Upper lobe of left lung (tissue), 4 donors: ENCODE data around the gene RIPOR2.

Experiments
- EP300 ChIP-seq, 4 donors: sonication (generic); formaldehyde crosslinking; IDR thresholded peaks; one replicate each; pipeline ENCODE4 v1.5.1; 2017; ENCODE audit warnings: antibody characterized with exemption in 4 of 4, control low read depth in 2 of 4
- POLR2A ChIP-seq, 4 donors: fragments of 450-650 bp; IDR thresholded peaks; one replicate each; pipeline ENCODE4 v1.5.1; 2016 to 2017; ENCODE audit warnings: antibody characterized with exemption in 4 of 4, mild to moderate bottlenecking in 2 of 4
- POLR2AphosphoS5 ChIP-seq, 2 donors: sonication (generic); formaldehyde crosslinking; IDR thresholded peaks; one replicate each; pipeline ENCODE4 v1.5.1; 2017; ENCODE audit warnings: antibody characterized with exemption in 2 of 2
- TF ChIP-seq, protein P1 (sequence below), 6 experiments: fragments of 450-650 bp in 4 of 6; fragments of 200-600 bp in 2 of 6; sonication (generic) in 2 of 6; IDR thresholded peaks; one replicate each; pipeline ENCODE4 v1.5.1; 2016 to 2019; ENCODE audit warnings: antibody characterized with exemption in 6 of 6

DNA sequence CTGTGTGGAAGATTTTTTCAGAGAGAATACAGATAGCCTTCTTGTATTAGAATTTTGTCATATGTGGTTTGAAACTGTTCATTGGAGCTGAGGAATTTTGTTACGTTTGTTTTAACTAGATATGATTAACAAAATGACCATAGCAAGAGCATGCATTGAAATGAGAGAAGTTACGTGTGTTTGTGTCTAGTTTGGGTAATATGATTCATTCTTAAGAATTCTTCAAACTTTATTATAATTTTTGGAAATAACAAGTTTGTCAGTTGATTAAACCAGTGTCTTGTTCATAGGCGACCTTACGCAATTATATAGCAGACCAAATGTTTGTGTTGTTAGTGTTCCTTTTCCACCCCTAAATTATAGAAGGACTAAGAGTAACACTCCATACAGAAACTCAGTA lies 155.6 kb downstream of the RIPOR2 start:
- TF ChIP-seq, protein P1, sequence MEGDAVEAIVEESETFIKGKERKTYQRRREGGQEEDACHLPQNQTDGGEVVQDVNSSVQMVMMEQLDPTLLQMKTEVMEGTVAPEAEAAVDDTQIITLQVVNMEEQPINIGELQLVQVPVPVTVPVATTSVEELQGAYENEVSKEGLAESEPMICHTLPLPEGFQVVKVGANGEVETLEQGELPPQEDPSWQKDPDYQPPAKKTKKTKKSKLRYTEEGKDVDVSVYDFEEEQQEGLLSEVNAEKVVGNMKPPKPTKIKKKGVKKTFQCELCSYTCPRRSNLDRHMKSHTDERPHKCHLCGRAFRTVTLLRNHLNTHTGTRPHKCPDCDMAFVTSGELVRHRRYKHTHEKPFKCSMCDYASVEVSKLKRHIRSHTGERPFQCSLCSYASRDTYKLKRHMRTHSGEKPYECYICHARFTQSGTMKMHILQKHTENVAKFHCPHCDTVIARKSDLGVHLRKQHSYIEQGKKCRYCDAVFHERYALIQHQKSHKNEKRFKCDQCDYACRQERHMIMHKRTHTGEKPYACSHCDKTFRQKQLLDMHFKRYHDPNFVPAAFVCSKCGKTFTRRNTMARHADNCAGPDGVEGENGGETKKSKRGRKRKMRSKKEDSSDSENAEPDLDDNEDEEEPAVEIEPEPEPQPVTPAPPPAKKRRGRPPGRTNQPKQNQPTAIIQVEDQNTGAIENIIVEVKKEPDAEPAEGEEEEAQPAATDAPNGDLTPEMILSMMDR (IDR thresholded peaks at IDR 0.05), result no peak
- TF ChIP-seq POLR2A (IDR thresholded peaks at IDR 0.05) (no peak), EP300 (IDR thresholded peaks at IDR 0.05) (no peak), POLR2AphosphoS5 (IDR thresholded peaks at IDR 0.05) (no peak)
